ENCODE measurements around the gene SHB. TPM values are rescaled to one million over a fixed set of nuclear protein-coding genes. Genes with fewer than 3 reads are reported as not detected.
"Not testable (repeated sequence)": the region's sequence is repeated elsewhere in the genome, so short reads cannot be mapped to it uniquely, and the experiment has no call there.

Gene SHB
- total RNA-seq, 1 donor from 2014 or later: 18.5 TPM

GRCh38 chr9:37902131-37902530 is 166.9 kb downstream of the SHB start:
- DNase-seq (ENCODE audit: low spot score): no peak
- Mint-ChIP-seq H3K4me1 (ENCODE audit: unreplicated experiment) (peaks cover 9% of the 10 kb centered on the region), H3K27me3 (ENCODE audit: unreplicated experiment) (peaks cover 1% of the 10 kb centered on the region), H3K36me3 (ENCODE audit: low read depth, unreplicated experiment) (peaks cover 4% of the 10 kb centered on the region), H3K27ac (ENCODE audit: unreplicated experiment) (no peak overlapping the region), H3K4me3 (ENCODE audit: unreplicated experiment) (no peak overlapping the region), H3K9me3 (ENCODE audit: unreplicated experiment) (no peaks in the 10 kb centered on the region)
- no peak for TF ChIP-seq CTCF (IDR thresholded peaks at IDR 0.05; ENCODE audit: unreplicated experiment)

GRCh38 chr9:37899041-37899440 is 170.0 kb downstream of the SHB start:
- DNase-seq (ENCODE audit: low spot score): no peak
- H3K9me3 Mint-ChIP-seq (ENCODE audit: unreplicated experiment): no peaks in the 10 kb centered on the region
- H3K4me1 Mint-ChIP-seq (ENCODE audit: unreplicated experiment): peaks cover 4% of the 10 kb centered on the region
- H3K27ac Mint-ChIP-seq (ENCODE audit: unreplicated experiment): no peak overlapping the region
- TF ChIP-seq CTCF (IDR thresholded peaks at IDR 0.05; ENCODE audit: unreplicated experiment): no peak
- no peak overlapping the region for H3K4me3 Mint-ChIP-seq (ENCODE audit: unreplicated experiment)
- H3K36me3 Mint-ChIP-seq (ENCODE audit: low read depth, unreplicated experiment): peaks cover 25% of the 10 kb centered on the region
- H3K27me3 Mint-ChIP-seq (ENCODE audit: unreplicated experiment): no peaks in the 10 kb centered on the region

DNA sequence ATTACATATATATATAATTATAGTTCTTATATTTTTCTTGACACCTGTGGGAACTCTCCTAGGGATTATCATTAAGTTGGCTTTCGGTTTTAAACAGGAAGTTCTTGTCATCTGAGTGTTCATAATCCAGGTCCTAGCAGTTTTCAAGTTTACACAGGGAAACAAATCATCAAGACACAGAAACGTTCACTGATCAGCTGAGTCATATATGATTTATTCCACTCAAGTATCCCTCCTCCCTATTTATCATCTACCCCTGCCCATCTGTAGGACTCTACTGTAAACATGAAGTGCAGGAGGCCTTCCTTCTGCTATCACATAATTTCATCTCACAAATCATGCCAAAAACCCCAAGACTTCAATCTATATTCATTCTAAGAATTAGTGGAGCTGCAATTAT is 171.4 kb downstream of the SHB start:
- no peak for TF ChIP-seq CTCF (IDR thresholded peaks at IDR 0.05; ENCODE audit: unreplicated experiment)
- peaks cover under 1% of the 10 kb centered on the region for H3K4me1 Mint-ChIP-seq (ENCODE audit: unreplicated experiment)
- no peaks in the 10 kb centered on the region for H3K27me3 Mint-ChIP-seq (ENCODE audit: unreplicated experiment)
- no peaks in the 10 kb centered on the region for H3K9me3 Mint-ChIP-seq (ENCODE audit: unreplicated experiment)
- DNase-seq (ENCODE audit: low spot score): no peak
- no peak overlapping the region for H3K27ac Mint-ChIP-seq (ENCODE audit: unreplicated experiment)
- no peak overlapping the region for H3K4me3 Mint-ChIP-seq (ENCODE audit: unreplicated experiment)
- peaks cover 33% of the 10 kb centered on the region for H3K36me3 Mint-ChIP-seq (ENCODE audit: low read depth, unreplicated experiment)

- Mint-ChIP-seq H3K36me3 (ENCODE audit: low read depth, unreplicated experiment) (peaks cover 38% of the 10 kb centered on the region), H3K27me3 (ENCODE audit: unreplicated experiment) (no peaks in the 10 kb centered on the region), H3K9me3 (ENCODE audit: unreplicated experiment) (no peaks in the 10 kb centered on the region), H3K27ac (ENCODE audit: unreplicated experiment) (no peak overlapping the region), H3K4me1 (ENCODE audit: unreplicated experiment) (no peaks in the 10 kb centered on the region), H3K4me3 (ENCODE audit: unreplicated experiment) (no peak overlapping the region)
- TF ChIP-seq CTCF (IDR thresholded peaks at IDR 0.05; ENCODE audit: unreplicated experiment): no peak
- DNase-seq (ENCODE audit: low spot score): no peak
Observed at GRCh38 chr9:37892063-37892462, 177.0 kb downstream of the SHB start.

DNA sequence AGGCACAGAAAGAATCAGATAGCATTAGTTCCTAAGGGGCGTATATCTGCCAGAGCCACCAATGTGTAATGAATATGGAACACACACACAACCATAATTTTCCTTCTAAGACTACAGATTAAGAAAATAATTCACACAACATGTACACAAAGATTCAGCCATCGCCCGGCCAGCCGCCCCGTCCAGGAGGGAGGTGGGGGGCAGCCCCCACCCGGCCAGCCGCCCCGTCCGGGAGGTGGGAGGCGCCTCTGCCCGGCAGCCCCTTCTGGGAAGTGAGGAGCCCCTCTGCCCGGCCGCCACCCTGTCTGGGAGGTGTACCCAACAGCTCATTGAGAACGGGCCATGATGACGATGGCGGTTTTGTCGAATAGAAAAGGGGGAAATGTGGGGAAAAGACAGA is 178.0 kb downstream of the SHB start:
- not testable (repeated sequence) for H3K27me3 Mint-ChIP-seq (ENCODE audit: unreplicated experiment); H3K4me3 Mint-ChIP-seq (ENCODE audit: unreplicated experiment); H3K27ac Mint-ChIP-seq (ENCODE audit: unreplicated experiment); DNase-seq (ENCODE audit: low spot score); H3K4me1 Mint-ChIP-seq (ENCODE audit: unreplicated experiment); H3K9me3 Mint-ChIP-seq (ENCODE audit: unreplicated experiment)
- peaks cover 29% of the 10 kb centered on the region for H3K36me3 Mint-ChIP-seq (ENCODE audit: low read depth, unreplicated experiment)

DNA sequence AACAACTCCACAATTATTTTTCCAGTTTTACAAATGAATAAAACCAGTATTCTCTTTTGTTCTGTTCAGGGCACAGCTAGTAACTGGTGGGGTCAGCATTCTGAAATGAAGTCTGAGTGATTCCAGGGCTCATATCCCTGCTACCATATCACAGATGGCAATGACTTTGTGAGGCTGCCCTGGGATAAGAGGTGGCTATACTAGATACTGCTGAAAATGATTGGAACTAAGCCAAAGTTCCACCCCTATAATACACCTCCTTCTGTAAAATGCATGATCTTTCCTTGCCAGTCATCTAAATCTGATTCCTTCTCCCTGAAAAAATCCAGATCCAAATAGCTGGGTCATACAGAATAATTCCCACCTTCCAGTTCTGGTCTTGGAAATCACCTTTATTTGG is 179.5 kb downstream of the SHB start:
- Mint-ChIP-seq H3K4me3 (ENCODE audit: unreplicated experiment) (no peak overlapping the region), H3K9me3 (ENCODE audit: unreplicated experiment) (no peaks in the 10 kb centered on the region), H3K36me3 (ENCODE audit: low read depth, unreplicated experiment) (peaks cover 19% of the 10 kb centered on the region), H3K27me3 (ENCODE audit: unreplicated experiment) (no peaks in the 10 kb centered on the region), H3K27ac (ENCODE audit: unreplicated experiment) (no peak overlapping the region), H3K4me1 (ENCODE audit: unreplicated experiment) (no peaks in the 10 kb centered on the region)
- TF ChIP-seq CTCF (IDR thresholded peaks at IDR 0.05; ENCODE audit: unreplicated experiment): no peak
- DNase-seq (ENCODE audit: low spot score): no peak

GRCh38 chr9:37887977-37888583 is 180.9 kb downstream of the SHB start:
- H3K36me3 Mint-ChIP-seq (ENCODE audit: low read depth, unreplicated experiment): not testable (repeated sequence)

More at GRCh38 chr9:37887977-37888583, 180.9 kb downstream of the SHB start:
- not testable (repeated sequence) for DNase-seq (ENCODE audit: low spot score); H3K27me3 Mint-ChIP-seq (ENCODE audit: unreplicated experiment); H3K4me1 Mint-ChIP-seq (ENCODE audit: unreplicated experiment); H3K4me3 Mint-ChIP-seq (ENCODE audit: unreplicated experiment); H3K9me3 Mint-ChIP-seq (ENCODE audit: unreplicated experiment); H3K27ac Mint-ChIP-seq (ENCODE audit: unreplicated experiment)
